HepG2 (cell line): Measurements from ENCODE around the gene NFYB. TPM values are rescaled to one million over a fixed set of nuclear protein-coding genes. Genes with fewer than 3 reads are reported as not detected.

Source experiments
- ATAC-seq: fragments of 200-7000 bp; cut with Tn5 transposase; 3 replicates; pipeline ENCODE4 v1.9.1; 2020; ENCODE audit warnings: mild to moderate bottlenecking, moderate library complexity
- BruUV-seq: library from RNA; stranded (reverse); fragments of 400-500 nt; replicated peaks from 2 replicates; lab custom pipeline; 2021; lab: Mats Ljungman, UMichigan
- CTCF ChIA-PET: fragments of 300-600 bp; formaldehyde crosslinking; extraction: SDS; loops from one replicate; lab custom pipeline; 2021; ENCODE audit warnings: low total read pairs, inconsistent platforms, low intra/inter-chr PET ratio; lab: Yijun Ruan, JAX
- POLR2A ChIA-PET: fragments of 350-600 bp; sonication (Branson Sonifier 250); formaldehyde crosslinking; loops from one replicate; lab custom pipeline; 2020; ENCODE audit warnings: antibody characterized with exemption, inconsistent platforms; lab: Yijun Ruan, JAX
- DNase-seq: peaks from one replicate; pipeline ENCODE4 v3.0.0-alpha.2; 2015; ENCODE audit warnings: low spot score
- FAIRE-seq: peaks from 3 replicates; lab custom pipeline; 2011; peaks lifted over from hg19 to GRCh38; lab: Jason Lieb, UNC
- H2AFZ ChIP-seq: one replicate; pipeline ENCODE4 v1.6.1; 2011; ENCODE audit warnings: low read length, inconsistent platforms
- H3K27ac ChIP-seq: fragments of 300-600 bp; 3 replicates; pipeline ENCODE4 v1.8.0; 2011; ENCODE audit warnings: mixed run types, mild to moderate bottlenecking, mixed read lengths, low read length, inconsistent platforms; ENCODE audit not compliant: insufficient read depth; ENCODE audit errors: extremely low read length
- H3K27me3 ChIP-seq, 2 experiments: fragments of 200-600 bp in 1 of 2; 2 replicates in 1 of 2; 3 replicates in 1 of 2; pipeline versions ENCODE4 v1.6.0 to v1.8.0; 2011; ENCODE audit warnings: low read length in 2 of 2, mild to moderate bottlenecking in 2 of 2, moderate library complexity in 2 of 2, inconsistent platforms in 1 of 2; ENCODE audit not compliant: insufficient read depth in 2 of 2, control insufficient read depth in 1 of 2
- H3K36me3 ChIP-seq, 2 experiments: fragments of 200-600 bp in 1 of 2; replicated peaks in 1 of 2; 2 replicates in 1 of 2; 3 replicates in 1 of 2; pipeline versions ENCODE4 v1.5.1 to v1.8.0; 2011; ENCODE audit warnings: low read length in 2 of 2, inconsistent platforms in 1 of 2; ENCODE audit not compliant: insufficient read depth in 2 of 2, control insufficient read depth in 1 of 2
- H3K4me1 ChIP-seq: 2 replicates; pipeline ENCODE4 v1.5.1; 2012; ENCODE audit warnings: low read length, inconsistent platforms; ENCODE audit not compliant: insufficient read depth
- H3K4me2 ChIP-seq: 2 replicates; pipeline ENCODE4 v1.6.0; 2011; ENCODE audit warnings: low read depth, low read length, inconsistent platforms
- H3K4me3 ChIP-seq, 3 experiments: fragments of 200-600 bp in 1 of 3; sonication (generic), shearing (Covaris generic) in 1 of 3; replicated peaks in 1 of 3; 2 replicates each; pipeline ENCODE4 v1.5.1; 2011 to 2016; ENCODE audit warnings: low read length in 3 of 3, inconsistent platforms in 2 of 3, low read depth in 2 of 3, mild to moderate bottlenecking in 2 of 3, control low read depth in 1 of 3, mixed read lengths in 1 of 3; ENCODE audit not compliant: insufficient read depth in 1 of 3
- H3K79me2 ChIP-seq: one replicate; pipeline ENCODE4 v1.6.1; 2011; ENCODE audit warnings: low read length, inconsistent platforms; ENCODE audit not compliant: insufficient read depth
- H3K9ac ChIP-seq: 2 replicates; pipeline ENCODE4 v1.6.0; 2011; ENCODE audit warnings: mild to moderate bottlenecking, low read depth, low read length, inconsistent platforms; ENCODE audit not compliant: insufficient read depth
- H3K9me3 ChIP-seq: 2 replicates; pipeline ENCODE4 v1.5.1; 2012; ENCODE audit warnings: mild to moderate bottlenecking, low read length
- H4K20me1 ChIP-seq: 2 replicates; pipeline ENCODE4 v1.6.0; 2011; ENCODE audit warnings: inconsistent platforms, mild to moderate bottlenecking, low read length, moderate library complexity; ENCODE audit not compliant: insufficient read depth
- MAZ ChIP-seq, 2 experiments: sonication (generic) in 1 of 2; formaldehyde crosslinking in 1 of 2; IDR thresholded peaks; 2 replicates each; pipeline versions ENCODE4 v1.5.0 to v1.6.1; 2012 to 2020; ENCODE audit warnings: low read depth in 2 of 2, mild to moderate bottlenecking in 2 of 2, borderline replicate concordance in 1 of 2, improper control_type of control experiment in 1 of 2, low read length in 1 of 2, missing genetic modification reagents in 1 of 2, moderate library complexity in 1 of 2
- WGBS: methylation state at CpG from one replicate; pipeline ENCODE4 v1.1.6; 2017; ENCODE audit warnings: low lambda C conversion rate; 5-methylcytosine and 5-hydroxymethylcytosine counted together
- in situ Hi-C: cut with HindIII; loops from 2 replicates; pipeline ENCODE4 v1.10.0; 2017; ENCODE audit warnings: low pct_unique_long_range_greater_than_20kb; ENCODE audit not compliant: extremely low pct_ligation_motif_present
- intact Hi-C: fragments of 100-400 bp; cut with micrococcal nuclease; formaldehyde crosslinking; loops from one replicate; pipeline ENCODE4 v1.10.0; 2022; ENCODE audit not compliant: unreplicated experiment
- polyA plus RNA-seq, 8 experiments: library from polyadenylated mRNA; depleted of rRNA in 3 of 8; stranded (reverse) in 7 of 8; unstranded in 1 of 8; fragments of >200 nt; fragmentation: Illumina TruSeq in 4 of 8; extraction: Trizol in 4 of 8; gene quantifications; 2 replicates each; pipeline versions ENCODE4 v1.2.1 to v1.2.3, GENCODE V29; 2011 to 2016; ENCODE audit warnings: low read depth in 4 of 8, missing spikeins in 1 of 8, mixed read lengths in 1 of 8; ENCODE audit not compliant: insufficient read depth in 1 of 8
- total RNA-seq, 5 experiments: library from RNA; depleted of rRNA; stranded (reverse); fragments of >200 nt; fragmentation: Illumina TruSeq; extraction: Trizol; gene quantifications; 2 replicates each; pipeline ENCODE4 v1.2.3, GENCODE V29; 2016; ENCODE audit warnings: low read depth in 1 of 5
- TF ChIP-seq, protein P1 (sequence below), 2 experiments: fragments of 450-650 bp in 1 of 2; sonication (generic) in 1 of 2; formaldehyde crosslinking in 1 of 2; IDR thresholded peaks; 2 replicates each; pipeline versions ENCODE4 v1.6.1 to v1.8.0; 2016 to 2022; ENCODE audit warnings: antibody characterized with exemption in 1 of 2, mild to moderate bottlenecking in 1 of 2, missing genetic modification reagents in 1 of 2

Gene NFYB
- total and polyA plus RNA-seq, 2 of the 13 experiments (the other 11 are each of a cell fraction or from before 2014, with no cell fraction given), result 18.7 to 36.6 TPM

DNA sequence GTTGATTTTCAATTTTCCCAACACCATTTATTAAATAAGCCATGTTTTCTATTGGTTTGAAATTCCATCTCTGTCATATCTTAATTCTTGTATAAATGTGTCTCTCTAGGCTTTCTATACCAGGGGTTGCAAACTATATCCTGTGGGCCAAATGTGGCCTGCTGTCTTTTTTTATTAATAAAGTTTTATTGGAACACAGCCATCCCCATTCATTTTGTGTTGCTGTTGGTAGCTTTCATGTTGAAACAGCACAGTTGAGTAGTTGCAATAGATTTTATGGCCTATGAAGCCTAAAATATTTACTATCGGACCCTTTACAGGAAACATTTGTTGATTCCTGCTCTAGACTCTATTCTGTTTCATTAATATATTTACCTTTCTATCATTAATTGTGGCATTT lies 64.3 kb downstream of the NFYB start:
- TF ChIP-seq, protein P1, sequence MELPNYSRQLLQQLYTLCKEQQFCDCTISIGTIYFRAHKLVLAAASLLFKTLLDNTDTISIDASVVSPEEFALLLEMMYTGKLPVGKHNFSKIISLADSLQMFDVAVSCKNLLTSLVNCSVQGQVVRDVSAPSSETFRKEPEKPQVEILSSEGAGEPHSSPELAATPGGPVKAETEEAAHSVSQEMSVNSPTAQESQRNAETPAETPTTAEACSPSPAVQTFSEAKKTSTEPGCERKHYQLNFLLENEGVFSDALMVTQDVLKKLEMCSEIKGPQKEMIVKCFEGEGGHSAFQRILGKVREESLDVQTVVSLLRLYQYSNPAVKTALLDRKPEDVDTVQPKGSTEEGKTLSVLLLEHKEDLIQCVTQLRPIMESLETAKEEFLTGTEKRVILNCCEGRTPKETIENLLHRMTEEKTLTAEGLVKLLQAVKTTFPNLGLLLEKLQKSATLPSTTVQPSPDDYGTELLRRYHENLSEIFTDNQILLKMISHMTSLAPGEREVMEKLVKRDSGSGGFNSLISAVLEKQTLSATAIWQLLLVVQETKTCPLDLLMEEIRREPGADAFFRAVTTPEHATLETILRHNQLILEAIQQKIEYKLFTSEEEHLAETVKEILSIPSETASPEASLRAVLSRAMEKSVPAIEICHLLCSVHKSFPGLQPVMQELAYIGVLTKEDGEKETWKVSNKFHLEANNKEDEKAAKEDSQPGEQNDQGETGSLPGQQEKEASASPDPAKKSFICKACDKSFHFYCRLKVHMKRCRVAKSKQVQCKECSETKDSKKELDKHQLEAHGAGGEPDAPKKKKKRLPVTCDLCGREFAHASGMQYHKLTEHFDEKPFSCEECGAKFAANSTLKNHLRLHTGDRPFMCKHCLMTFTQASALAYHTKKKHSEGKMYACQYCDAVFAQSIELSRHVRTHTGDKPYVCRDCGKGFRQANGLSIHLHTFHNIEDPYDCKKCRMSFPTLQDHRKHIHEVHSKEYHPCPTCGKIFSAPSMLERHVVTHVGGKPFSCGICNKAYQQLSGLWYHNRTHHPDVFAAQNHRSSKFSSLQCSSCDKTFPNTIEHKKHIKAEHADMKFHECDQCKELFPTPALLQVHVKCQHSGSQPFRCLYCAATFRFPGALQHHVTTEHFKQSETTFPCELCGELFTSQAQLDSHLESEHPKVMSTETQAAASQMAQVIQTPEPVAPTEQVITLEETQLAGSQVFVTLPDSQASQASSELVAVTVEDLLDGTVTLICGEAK (IDR thresholded peaks at IDR 0.05), result peak; percentile 13; the same call in 1 of the 2 replicates
- TF ChIP-seq, protein P1 (CRISPR knock-in tag; IDR thresholded peaks at IDR 0.05), result no peak
- TF ChIP-seq MAZ (IDR thresholded peaks at IDR 0.05; ENCODE audit: borderline replicate concordance, low read depth, low read length) (no peak), MAZ (CRISPR knock-in tag; IDR thresholded peaks at IDR 0.05; ENCODE audit: low read depth) (no peak)
- TF ChIP-seq, all 625 proteins: peak for 1
- H3K27me3 ChIP-seq, result no peaks in the 10 kb centered on the region
- H3K9me3 ChIP-seq, result no peaks in the 10 kb centered on the region
- no peaks in the 10 kb centered on the region for H3K36me3 ChIP-seq
- FAIRE-seq (no peak), DNase-seq (no peak), ATAC-seq (no peak)
- H4K20me1 ChIP-seq, result no peaks in the 10 kb centered on the region
- no peak overlapping the region for H3K4me2 ChIP-seq
- WGBS, result 94% methylated on average over 1 of the region's 1 CpG
- CTCF ChIA-PET, result no interaction called here
- no peak overlapping the region for H3K4me3 ChIP-seq
- H3K79me2 ChIP-seq, result no peaks in the 10 kb centered on the region
- no peak overlapping the region for H3K9ac ChIP-seq
- intact Hi-C loops (no loop called here), in situ Hi-C loops (no loop called here)
- H3K4me1 ChIP-seq, result no peaks in the 10 kb centered on the region
- no peak overlapping the region for H3K27ac ChIP-seq
- BruUV-seq, result no TSS peak
- no peak overlapping the region for H2AFZ ChIP-seq
- POLR2A ChIA-PET, result no interaction called here
